HG02798 (cell line): ENCODE results near the gene ATG13.
A peak's percentile ranks its signal among the peaks of the same experiment; 100 is the strongest.
"Not testable (repeated sequence)": the region's sequence is repeated elsewhere in the genome, so short reads cannot be mapped to it uniquely, and the experiment has no call there.

ENCODE experiments used
- ATAC-seq: cut with Tn5 transposase; IDR thresholded peaks from one replicate; pipeline ENCODE4 v1.9.1; 2021; ENCODE audit warnings: mild to moderate bottlenecking; ENCODE audit not compliant: unreplicated experiment, poor library complexity

ATG13 gene

GRCh38 chr11:46692450-46692849 is 75.1 kb downstream of the ATG13 start:
- no peak for ATAC-seq

DNA sequence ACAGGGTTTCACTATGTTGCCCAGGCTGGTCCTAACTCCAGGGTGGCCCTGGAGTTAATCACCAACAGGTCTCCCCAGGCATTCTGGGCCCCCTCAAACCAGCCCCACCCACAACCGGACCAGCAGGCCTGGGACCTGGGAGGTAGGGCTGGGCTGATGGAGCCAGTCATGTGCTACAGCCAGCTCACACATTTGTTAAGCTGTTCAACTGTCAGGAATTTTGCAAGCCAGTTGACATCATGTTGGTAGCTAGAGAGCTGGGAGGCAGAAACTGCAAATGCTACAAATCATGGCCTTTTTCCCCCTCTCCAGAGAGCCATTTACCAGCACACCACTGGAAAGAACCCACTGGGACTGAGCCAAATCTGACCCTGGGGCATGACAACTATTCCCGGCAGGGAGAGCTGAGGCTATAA is 76.3 kb downstream of the ATG13 start:
- ATAC-seq = no peak

GRCh38 chr11:46694072-46694471 is 76.7 kb downstream of the ATG13 start:
- ATAC-seq = no peak

DNA sequence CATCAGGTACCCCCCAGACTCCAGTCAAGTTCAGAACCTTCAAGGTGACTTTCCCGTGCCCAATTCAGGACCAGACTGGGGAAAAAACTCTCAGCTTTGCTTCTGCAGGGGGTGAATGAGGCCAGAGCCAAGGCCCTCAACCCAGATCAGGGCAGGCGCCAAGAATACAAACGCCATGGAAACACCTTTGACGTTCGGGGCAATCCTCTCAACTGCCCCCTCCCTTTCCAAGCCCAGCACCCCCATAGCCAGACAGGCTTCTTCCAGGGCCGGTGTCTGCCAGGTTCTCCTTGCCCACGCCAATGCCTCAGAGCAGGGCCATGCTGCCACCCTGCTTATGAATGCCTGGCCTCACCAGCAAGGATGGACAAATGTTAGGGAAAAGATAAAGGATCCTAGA is 77.3 kb downstream of the ATG13 start:
- ATAC-seq = no peak

- ATAC-seq = no peak
Observed at GRCh38 chr11:46695345-46696211, 78.2 kb downstream of the ATG13 start.

DNA sequence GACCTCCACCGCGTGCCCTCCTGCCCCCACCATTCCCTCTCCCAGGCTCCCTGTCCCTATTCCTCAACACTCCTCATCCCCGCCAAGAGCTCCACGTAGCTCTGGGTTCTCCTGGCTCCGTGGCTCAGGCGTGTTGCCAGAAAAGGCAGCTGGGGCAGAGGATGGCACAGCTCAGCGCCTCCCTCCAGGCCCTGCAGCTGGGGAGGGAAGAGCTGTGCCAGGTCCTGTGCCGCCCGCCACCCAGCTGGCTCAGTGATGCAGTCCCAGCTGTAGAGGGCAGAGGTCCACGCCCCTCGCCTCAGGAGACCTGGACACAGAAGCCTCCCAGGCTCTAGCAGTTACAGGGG is 78.8 kb downstream of the ATG13 start:
- no peak for ATAC-seq

GRCh38 chr11:46697303-46697702 is 80.0 kb downstream of the ATG13 start:
- no peak for ATAC-seq

GRCh38 chr11:46697723-46698122 is 80.4 kb downstream of the ATG13 start:
- ATAC-seq = no peak

DNA sequence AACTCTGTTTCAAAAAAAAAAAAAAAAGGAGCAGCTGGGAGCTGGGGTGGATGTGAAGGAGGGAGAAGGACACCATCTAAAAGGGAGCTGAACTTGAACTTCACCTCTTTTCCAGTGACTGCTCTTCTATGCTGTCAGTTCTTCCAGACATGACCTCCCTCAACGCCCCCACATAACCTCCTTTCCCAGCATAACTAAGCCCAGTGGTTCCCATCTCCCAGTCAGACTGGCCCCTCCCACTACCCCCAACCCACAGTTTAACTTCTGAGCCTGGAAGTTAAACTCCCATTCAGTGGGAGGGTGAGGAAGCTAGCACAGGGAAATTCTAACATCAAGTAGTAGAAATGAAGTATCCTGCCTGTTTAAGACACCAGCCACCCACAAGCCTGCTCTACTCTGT is 81.2 kb downstream of the ATG13 start:
- no peak for ATAC-seq

DNA sequence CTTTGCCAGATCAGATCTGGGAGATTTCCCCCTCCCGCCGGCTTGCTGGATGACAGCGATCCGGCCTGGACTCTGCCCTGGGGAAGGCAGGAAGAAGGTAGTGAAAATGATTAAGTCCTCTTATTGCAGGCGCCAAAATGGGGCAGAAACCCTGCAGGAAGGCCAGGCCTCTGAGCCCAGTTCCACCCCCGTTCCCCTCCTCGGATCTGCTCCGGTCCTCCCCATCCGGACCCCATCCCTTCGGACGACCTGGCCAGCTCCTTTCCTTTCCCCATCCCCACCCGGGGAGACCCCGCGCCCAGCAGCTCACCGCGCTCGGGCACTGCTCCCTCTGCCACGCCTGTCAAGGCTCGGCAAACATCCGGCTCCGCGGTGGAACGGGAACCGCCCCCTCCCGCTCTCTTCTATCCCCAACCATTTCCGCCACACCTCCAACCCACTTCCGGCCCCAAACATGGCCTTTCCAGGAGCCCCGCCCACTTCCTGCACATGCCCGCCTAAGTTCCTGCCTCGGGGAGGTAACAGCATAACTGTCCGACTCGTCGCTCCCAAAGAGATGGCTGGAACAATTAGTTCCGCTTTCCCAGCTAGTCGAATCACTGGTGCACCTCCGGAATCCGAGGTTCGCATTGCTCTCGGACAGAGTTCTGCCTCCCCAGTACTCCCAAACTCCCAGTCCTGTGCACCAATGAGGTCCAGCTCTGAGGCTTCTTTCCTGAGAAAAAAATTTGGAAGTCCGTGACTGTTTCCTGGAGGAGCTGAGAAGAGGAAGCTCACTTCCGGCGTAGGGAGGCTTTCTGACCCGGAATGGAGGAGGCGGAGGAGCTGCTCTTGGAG is 83.1 kb downstream of the ATG13 start, which contains the start of the genes ARHGAP1 and ZNF408:
ARHGAP1 (minus strand) TSS at position 379 of the 837 bp plus-strand sequence. CDS start 4,512 bp downstream, outside the sequence.
ZNF408 (plus strand) TSS at position 791 of the 837 bp plus-strand sequence; CDS start at position 808, 17 bp downstream.
- ATAC-seq = peak; percentile 92

- ATAC-seq = no peak
Observed at GRCh38 chr11:46701078-46701654, 83.8 kb downstream of the ATG13 start.

GRCh38 chr11:46705070-46705688 is 87.8 kb downstream of the ATG13 start:
- ATAC-seq = no peak

DNA sequence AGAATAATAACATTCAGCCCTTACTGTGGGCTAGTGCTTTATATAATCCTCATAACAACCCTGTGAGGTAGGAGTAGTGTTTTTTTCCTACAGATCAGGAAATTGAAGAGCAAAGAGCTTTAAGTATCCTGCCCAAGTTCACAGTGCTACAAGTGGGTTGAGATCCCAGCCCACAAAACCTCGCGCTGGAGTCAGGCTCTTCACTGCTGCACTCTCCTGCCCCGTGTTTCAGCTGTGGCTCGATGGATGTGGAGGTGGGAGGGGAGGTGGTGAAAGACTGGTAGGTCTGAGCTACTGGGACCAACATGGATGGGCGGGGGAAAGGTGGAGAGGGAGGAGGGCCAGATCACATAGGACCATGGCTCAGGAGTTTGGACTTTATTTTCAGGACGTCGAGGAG is 89.5 kb downstream of the ATG13 start:
- ATAC-seq = no peak

DNA sequence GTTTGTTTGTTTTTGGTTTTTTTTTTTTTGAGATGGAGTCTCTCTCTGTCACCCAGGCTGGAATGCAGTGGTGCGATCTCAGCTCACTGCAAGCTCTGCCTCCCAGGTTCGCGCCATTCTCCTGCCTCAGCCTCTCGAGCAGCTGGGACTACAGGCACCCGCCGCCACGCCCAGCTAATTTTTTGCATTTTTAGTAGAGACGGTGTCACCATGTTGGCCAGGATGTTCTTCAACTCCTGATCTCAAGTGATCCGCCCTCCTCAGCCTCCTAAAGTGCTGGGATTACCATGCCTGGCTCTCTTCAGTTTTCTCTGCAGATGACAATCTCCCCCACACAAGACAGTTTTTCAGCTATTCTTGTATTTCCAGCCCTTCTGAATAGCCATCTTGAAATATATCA is 92.0 kb downstream of the ATG13 start:
- not testable (repeated sequence) for ATAC-seq

DNA sequence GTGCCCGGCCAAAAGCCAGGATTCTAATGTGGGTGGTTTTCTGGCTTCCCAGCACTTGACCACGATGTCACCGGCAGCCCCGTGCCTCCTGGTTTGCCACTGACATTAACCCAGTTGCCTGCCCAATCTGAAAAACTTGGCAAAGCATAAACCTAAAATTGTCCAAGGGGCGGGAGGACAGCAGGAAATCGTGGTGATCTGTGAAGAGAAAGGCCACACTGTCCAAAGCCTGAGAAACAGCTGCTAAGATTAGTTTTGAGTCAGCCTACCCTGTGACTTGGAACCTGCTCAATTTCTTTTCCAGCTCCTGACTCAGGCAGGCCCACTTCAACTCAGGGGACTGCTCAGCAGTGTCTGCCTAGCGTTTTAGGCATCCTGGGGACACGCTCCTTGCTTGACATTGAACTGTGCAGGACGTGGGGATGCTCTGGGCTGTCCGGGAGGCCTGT is 93.5 kb downstream of the ATG13 start:
- no peak for ATAC-seq

DNA sequence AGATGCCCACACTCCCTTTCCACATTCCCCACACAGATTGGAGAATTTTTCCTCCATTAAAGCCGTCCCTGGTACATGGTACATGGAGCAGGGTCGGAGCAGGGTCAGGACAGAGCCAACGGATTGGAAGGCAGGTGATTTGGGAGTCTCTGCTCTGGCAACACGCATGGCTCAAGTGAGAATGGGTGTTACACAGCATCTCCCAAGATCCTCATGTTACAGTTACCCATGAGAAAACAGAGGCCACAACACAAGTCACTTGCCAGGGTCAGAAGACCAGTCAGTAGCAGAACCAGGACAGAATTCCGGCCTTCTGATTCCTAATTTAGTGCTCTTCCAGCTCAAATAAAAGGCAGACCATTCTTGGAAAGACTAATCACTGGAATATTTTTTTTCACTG is 94.0 kb downstream of the ATG13 start:
- ATAC-seq = no peak

DNA sequence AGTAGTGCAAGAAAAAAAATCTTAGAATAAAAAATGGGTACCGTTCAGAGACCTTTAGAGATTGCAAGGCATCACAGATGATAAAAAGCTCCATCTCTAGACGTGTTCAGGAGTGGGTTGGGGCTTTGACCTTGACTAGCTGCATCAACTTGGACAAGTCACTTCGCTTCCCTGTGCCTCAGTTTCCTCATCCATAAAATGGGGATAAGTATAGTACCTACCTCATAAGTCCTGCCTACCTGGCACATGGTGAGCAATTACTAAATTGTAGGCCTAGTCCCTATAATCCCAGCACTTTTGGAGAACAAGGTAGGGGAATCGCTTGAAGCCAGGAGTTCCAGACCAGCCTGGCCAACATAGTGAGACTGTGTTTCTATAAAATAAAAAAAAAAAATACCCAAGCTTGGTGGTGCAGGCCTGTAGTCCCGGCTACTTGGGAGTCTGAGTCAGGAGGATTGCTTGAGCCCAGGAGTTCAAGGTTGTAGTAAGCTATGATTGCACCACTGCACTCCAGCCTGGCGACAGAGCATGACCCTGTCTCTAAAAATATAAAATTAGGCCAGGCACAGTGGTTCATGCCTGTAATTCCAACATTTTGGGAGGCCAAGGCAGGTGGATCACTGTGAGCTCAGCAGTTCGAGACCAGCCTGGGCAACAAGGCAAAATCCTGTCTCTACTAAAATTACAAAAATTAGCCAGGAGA is 95.7 kb downstream of the ATG13 start:
- no peak for ATAC-seq

DNA sequence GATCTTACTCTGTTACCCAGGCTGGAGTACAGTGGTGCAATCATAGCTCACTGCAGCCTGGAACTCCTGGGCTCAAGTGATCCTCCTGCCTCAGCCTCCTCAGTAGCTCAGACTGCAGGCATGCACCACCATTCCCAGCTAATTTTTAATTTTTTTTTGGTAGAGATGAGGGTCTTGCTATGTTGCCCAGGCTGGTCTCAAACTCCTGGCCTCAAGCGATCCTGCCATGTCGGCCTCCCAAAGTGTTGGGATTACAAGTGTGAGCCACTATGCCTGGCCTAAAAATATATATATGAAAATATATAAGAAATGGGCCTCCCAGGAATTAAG is 100.4 kb downstream of the ATG13 start:
- not testable (repeated sequence) for ATAC-seq

- ATAC-seq = no peak
Observed at GRCh38 chr11:46718155-46719019, 101.0 kb downstream of the ATG13 start.
